ENCODE results near the gene RYR2.
"Not testable (repeated sequence)": the region's sequence is repeated elsewhere in the genome, so short reads cannot be mapped to it uniquely, and the experiment has no call there.

RYR2 gene

GRCh38 chr1:237341391-237341790 lies 299.4 kb downstream of the RYR2 start:
- no peak for DNase-seq (ENCODE audit: low read depth, low spot score)

- DNase-seq (ENCODE audit: low read depth, low spot score) = no peak
These were observed 300.7 kb downstream of the RYR2 start for GRCh38 chr1:237342730-237343129.

- DNase-seq (ENCODE audit: low read depth, low spot score) = no peak
These were observed 310.8 kb downstream of the RYR2 start for GRCh38 chr1:237352747-237353146.

GRCh38 chr1:237353918-237354317 lies 311.9 kb downstream of the RYR2 start:
- no peak for DNase-seq (ENCODE audit: low read depth, low spot score)

- no peak for DNase-seq (ENCODE audit: low read depth, low spot score)
These were observed 313.0 kb downstream of the RYR2 start for GRCh38 chr1:237355022-237355421.

- DNase-seq (ENCODE audit: low read depth, low spot score) = no peak
These were observed 316.6 kb downstream of the RYR2 start for GRCh38 chr1:237358555-237358954.

GRCh38 chr1:237367758-237368157 lies 325.8 kb downstream of the RYR2 start:
- no peak for DNase-seq (ENCODE audit: low read depth, low spot score)

GRCh38 chr1:237371477-237371876 lies 329.5 kb downstream of the RYR2 start:
- not testable (repeated sequence) for DNase-seq (ENCODE audit: low read depth, low spot score)

GRCh38 chr1:237383791-237384190 lies 341.8 kb downstream of the RYR2 start:
- DNase-seq (ENCODE audit: low read depth, low spot score) = no peak

- no peak for DNase-seq (ENCODE audit: low read depth, low spot score)
These were observed 342.2 kb downstream of the RYR2 start for GRCh38 chr1:237384213-237384612.

GRCh38 chr1:237386362-237387143 lies 344.6 kb downstream of the RYR2 start:
- peak; percentile 4 for DNase-seq (ENCODE audit: low read depth, low spot score)

- no peak for DNase-seq (ENCODE audit: low read depth, low spot score)
These were observed 345.1 kb downstream of the RYR2 start for GRCh38 chr1:237387144-237387505.

GRCh38 chr1:237390823-237391222 lies 348.8 kb downstream of the RYR2 start:
- DNase-seq (ENCODE audit: low read depth, low spot score) = no peak

- no peak for DNase-seq (ENCODE audit: low read depth, low spot score)
These were observed 351.6 kb downstream of the RYR2 start for GRCh38 chr1:237393632-237394031.

- no peak for DNase-seq (ENCODE audit: low read depth, low spot score)
These were observed 352.3 kb downstream of the RYR2 start for GRCh38 chr1:237394281-237394680.

- DNase-seq (ENCODE audit: low read depth, low spot score) = no peak
These were observed 354.4 kb downstream of the RYR2 start for GRCh38 chr1:237396426-237396825.

GRCh38 chr1:237398751-237399150 lies 356.8 kb downstream of the RYR2 start:
- DNase-seq (ENCODE audit: low read depth, low spot score) = no peak

- no peak for DNase-seq (ENCODE audit: low read depth, low spot score)
These were observed 363.9 kb downstream of the RYR2 start for GRCh38 chr1:237405912-237406311.

- no peak for DNase-seq (ENCODE audit: low read depth, low spot score)
These were observed 369.6 kb downstream of the RYR2 start for GRCh38 chr1:237411621-237412020.

- no peak for DNase-seq (ENCODE audit: low read depth, low spot score)
These were observed 375.1 kb downstream of the RYR2 start for GRCh38 chr1:237416924-237417655.

- no peak for DNase-seq (ENCODE audit: low read depth, low spot score)
These were observed 386.8 kb downstream of the RYR2 start for GRCh38 chr1:237428809-237429208.

- no peak for DNase-seq (ENCODE audit: low read depth, low spot score)
These were observed 387.3 kb downstream of the RYR2 start for GRCh38 chr1:237429252-237429651.

- no peak for DNase-seq (ENCODE audit: low read depth, low spot score)
These were observed 389.5 kb downstream of the RYR2 start for GRCh38 chr1:237431448-237431847.
